ENCODE data around the gene DDX10.

Gene DDX10

DNA sequence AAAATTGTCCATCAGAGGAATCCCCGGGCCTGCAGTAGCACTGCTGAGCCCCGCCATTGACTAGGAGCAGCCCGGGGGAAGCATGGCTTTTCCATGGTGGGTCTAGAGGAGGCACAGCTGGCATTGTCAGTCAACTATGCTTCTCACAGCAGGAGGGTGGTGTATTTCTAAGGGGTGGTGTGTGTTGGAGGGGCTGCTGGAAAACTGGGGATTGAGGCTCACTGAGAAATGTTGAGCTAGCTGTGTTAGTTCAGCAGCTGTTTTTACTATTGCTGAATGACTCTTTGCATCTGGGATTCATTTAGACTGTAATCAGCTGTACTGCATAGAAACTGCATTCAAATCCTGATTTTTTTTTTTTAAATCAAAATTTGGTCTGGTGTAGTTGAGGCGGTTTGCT is 5.6 kb downstream of the DDX10 start:
- no peak for DNase-seq (ENCODE audit: low read depth)
- H3K4me3 ChIP-seq (ENCODE audit: low read depth, low read length): no peak overlapping the region
- TF ChIP-seq, protein P1, sequence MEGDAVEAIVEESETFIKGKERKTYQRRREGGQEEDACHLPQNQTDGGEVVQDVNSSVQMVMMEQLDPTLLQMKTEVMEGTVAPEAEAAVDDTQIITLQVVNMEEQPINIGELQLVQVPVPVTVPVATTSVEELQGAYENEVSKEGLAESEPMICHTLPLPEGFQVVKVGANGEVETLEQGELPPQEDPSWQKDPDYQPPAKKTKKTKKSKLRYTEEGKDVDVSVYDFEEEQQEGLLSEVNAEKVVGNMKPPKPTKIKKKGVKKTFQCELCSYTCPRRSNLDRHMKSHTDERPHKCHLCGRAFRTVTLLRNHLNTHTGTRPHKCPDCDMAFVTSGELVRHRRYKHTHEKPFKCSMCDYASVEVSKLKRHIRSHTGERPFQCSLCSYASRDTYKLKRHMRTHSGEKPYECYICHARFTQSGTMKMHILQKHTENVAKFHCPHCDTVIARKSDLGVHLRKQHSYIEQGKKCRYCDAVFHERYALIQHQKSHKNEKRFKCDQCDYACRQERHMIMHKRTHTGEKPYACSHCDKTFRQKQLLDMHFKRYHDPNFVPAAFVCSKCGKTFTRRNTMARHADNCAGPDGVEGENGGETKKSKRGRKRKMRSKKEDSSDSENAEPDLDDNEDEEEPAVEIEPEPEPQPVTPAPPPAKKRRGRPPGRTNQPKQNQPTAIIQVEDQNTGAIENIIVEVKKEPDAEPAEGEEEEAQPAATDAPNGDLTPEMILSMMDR (IDR thresholded peaks at IDR 0.05; ENCODE audit: low read depth, low read length): no peak
- no peak for TF ChIP-seq POLR2A (IDR thresholded peaks at IDR 0.05; ENCODE audit: extremely low read depth, insufficient read length)
- TF ChIP-seq, protein P2, sequence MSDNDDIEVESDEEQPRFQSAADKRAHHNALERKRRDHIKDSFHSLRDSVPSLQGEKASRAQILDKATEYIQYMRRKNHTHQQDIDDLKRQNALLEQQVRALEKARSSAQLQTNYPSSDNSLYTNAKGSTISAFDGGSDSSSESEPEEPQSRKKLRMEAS (IDR thresholded peaks at IDR 0.05; ENCODE audit: low read depth, low read length): no peak
- TF ChIP-seq MYC (IDR thresholded peaks at IDR 0.05; ENCODE audit: low read depth, low read length): no peak

DNA sequence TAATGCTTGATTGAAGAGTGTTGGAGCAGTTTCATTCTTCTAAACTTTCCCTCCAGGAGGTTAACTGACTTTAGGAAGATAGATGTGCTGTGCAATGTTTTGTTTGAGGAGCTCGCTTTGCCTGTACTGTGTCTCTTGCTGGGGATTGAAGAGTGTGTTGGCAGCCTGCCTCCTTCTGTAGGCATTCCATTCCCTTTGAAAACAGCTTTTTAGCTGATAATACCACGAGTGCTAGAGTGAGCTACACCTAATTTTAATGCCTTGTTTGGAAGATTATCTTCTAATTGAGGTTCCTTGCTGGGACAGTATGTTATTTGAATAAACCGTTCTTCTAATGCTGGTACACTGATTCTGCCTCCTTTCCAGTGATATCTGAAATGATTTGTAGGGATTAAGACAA is 7.2 kb downstream of the DDX10 start:
- no peak for DNase-seq (ENCODE audit: low read depth)
- H3K4me3 ChIP-seq (ENCODE audit: low read depth, low read length): no peak overlapping the region
- TF ChIP-seq MYC (IDR thresholded peaks at IDR 0.05; ENCODE audit: low read depth, low read length) (no peak), POLR2A (IDR thresholded peaks at IDR 0.05; ENCODE audit: extremely low read depth, insufficient read length) (no peak)
- TF ChIP-seq, protein P1 (IDR thresholded peaks at IDR 0.05; ENCODE audit: low read depth, low read length): no peak
- TF ChIP-seq, protein P2 (IDR thresholded peaks at IDR 0.05; ENCODE audit: low read depth, low read length): no peak

DNA sequence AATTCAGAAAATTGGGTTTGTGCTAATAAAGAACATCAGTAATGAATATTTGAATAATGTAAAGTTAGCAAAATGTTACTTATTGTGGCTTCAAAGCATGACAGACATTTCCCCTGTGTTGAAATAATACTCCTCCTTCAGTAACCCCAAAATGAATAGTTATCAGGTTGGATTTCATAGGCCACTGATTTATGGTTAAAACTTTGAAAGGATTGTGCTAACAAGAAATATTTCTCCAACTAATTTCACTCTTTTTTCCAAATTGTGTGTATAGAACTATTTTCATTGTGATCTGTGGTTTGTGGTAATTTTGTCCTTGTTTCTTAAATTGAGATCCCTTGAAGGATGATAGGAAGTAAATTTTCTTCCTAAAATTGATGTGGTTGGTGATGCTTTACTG is 7.9 kb downstream of the DDX10 start:
- no peak for DNase-seq (ENCODE audit: low read depth)
- TF ChIP-seq MYC (IDR thresholded peaks at IDR 0.05; ENCODE audit: low read depth, low read length): no peak
- TF ChIP-seq, protein P2 (IDR thresholded peaks at IDR 0.05; ENCODE audit: low read depth, low read length): no peak
- no peak for TF ChIP-seq POLR2A (IDR thresholded peaks at IDR 0.05; ENCODE audit: extremely low read depth, insufficient read length)
- TF ChIP-seq, protein P1 (IDR thresholded peaks at IDR 0.05; ENCODE audit: low read depth, low read length): no peak
- H3K4me3 ChIP-seq (ENCODE audit: low read depth, low read length): no peak overlapping the region

DNA sequence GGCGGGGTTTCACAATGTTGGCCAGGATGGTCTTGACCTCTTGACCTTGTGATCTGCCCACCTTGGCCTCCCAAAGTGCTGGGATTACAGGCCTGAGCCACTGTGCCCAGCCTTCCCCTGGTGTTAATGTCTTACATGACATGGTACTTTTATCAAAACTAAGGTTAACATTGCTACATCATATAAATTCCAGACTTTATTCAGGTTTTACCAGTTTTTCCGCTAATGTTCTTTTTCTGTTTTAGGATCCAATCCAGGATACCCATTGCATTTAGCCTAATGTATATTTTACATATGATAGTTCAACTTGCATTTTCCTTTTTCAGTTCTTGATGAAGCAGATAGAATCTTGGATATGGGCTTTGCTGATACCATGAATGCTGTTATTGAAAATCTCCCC is 14.2 kb downstream of the DDX10 start:
- no peak overlapping the region for H3K4me3 ChIP-seq (ENCODE audit: low read depth, low read length)
- TF ChIP-seq, protein P2 (IDR thresholded peaks at IDR 0.05; ENCODE audit: low read depth, low read length): no peak
- TF ChIP-seq, protein P1 (IDR thresholded peaks at IDR 0.05; ENCODE audit: low read depth, low read length): no peak
- TF ChIP-seq POLR2A (IDR thresholded peaks at IDR 0.05; ENCODE audit: extremely low read depth, insufficient read length) (no peak), MYC (IDR thresholded peaks at IDR 0.05; ENCODE audit: low read depth, low read length) (no peak)
- no peak for DNase-seq (ENCODE audit: low read depth)

DNA sequence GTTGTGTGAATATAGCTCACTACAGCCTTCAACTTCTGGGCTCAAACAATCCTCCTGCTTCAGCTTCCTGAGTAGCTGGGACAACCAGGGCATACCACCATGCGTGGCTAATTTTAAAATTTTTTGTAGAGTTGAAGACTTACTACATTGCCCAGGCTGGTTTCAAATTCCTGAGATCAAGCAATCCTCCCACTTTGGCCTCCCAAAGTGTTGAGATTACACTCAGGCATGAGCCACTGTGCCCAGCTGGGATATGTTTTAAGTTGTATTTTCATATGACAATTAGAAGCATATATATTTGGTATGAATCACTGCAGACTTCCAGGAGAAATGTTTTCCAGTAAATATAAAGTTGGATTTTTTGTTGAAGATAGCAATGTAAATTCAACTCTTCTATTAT is 15.4 kb downstream of the DDX10 start:
- no peak overlapping the region for H3K4me3 ChIP-seq (ENCODE audit: low read depth, low read length)

More for the DNA sequence above, 15.4 kb downstream of the DDX10 start:
- DNase-seq (ENCODE audit: low read depth): no peak
- TF ChIP-seq, protein P2 (IDR thresholded peaks at IDR 0.05; ENCODE audit: low read depth, low read length): no peak
- TF ChIP-seq MYC (IDR thresholded peaks at IDR 0.05; ENCODE audit: low read depth, low read length) (no peak), POLR2A (IDR thresholded peaks at IDR 0.05; ENCODE audit: extremely low read depth, insufficient read length) (no peak)
- TF ChIP-seq, protein P1 (IDR thresholded peaks at IDR 0.05; ENCODE audit: low read depth, low read length): no peak

Data from NB4 (cell line).